OCI-LY3 (cell line): Measurements from ENCODE around the gene AP4S1.

ENCODE experiments used
- H2AFZ ChIP-seq: fragments of 200-600, 300-600 bp; shearing (Covaris generic); 2 replicates; pipeline ENCODE4 v1.6.0; 2014; ENCODE audit warnings: antibody characterized with exemption, low read depth, low read length
- H3K27ac ChIP-seq: fragments of 200-600, 300-600 bp; sonication (generic); 2 replicates; pipeline ENCODE4 v1.5.1; 2014; ENCODE audit warnings: mild to moderate bottlenecking, low read length, moderate library complexity, mixed read lengths
- H3K27me3 ChIP-seq: fragments of 200-600, 300-600 bp; sonication (generic); 2 replicates; pipeline ENCODE4 v1.6.1; 2014; ENCODE audit warnings: low read depth, low read length, mixed read lengths
- H3K36me3 ChIP-seq: fragments of 200-600, 300-600 bp; sonication (generic); replicated peaks from 2 replicates; pipeline ENCODE3; 2014; ENCODE audit warnings: low read depth, low read length, mixed read lengths
- H3K4me1 ChIP-seq: fragments of 300-600, 200-600 bp; sonication (generic); 2 replicates; pipeline ENCODE4 v1.6.1; 2014; ENCODE audit warnings: low read length, mixed read lengths
- H3K4me2 ChIP-seq: fragments of 200-600, 300-600 bp; sonication (generic); 2 replicates; pipeline ENCODE4 v1.6.1; 2014; ENCODE audit warnings: low read length, mixed read lengths
- H3K4me3 ChIP-seq: fragments of 300-600, 200-600 bp; sonication (generic); 2 replicates; pipeline ENCODE4 v1.5.1; 2014; ENCODE audit warnings: antibody characterized with exemption, mild to moderate bottlenecking, low read length, moderate library complexity
- H3K79me2 ChIP-seq: fragments of 300-600, 200-600 bp; shearing (Covaris generic); 2 replicates; pipeline ENCODE4 v1.6.1; 2014; ENCODE audit warnings: mild to moderate bottlenecking, low read length, mixed read lengths
- H3K9ac ChIP-seq: fragments of 300-600, 200-600 bp; shearing (Covaris generic); 2 replicates; pipeline ENCODE4 v1.6.0; 2014; ENCODE audit warnings: mild to moderate bottlenecking, low read length, moderate library complexity
- H3K9me3 ChIP-seq: fragments of 200-600, 300-600 bp; shearing (Covaris generic); 2 replicates; pipeline ENCODE4 v1.6.1; 2014; ENCODE audit warnings: low read length, mixed read lengths; ENCODE audit not compliant: insufficient read depth
- H4K20me1 ChIP-seq: fragments of 200-600, 300-600 bp; sonication (generic); 2 replicates; pipeline ENCODE4 v1.6.1; 2016; ENCODE audit warnings: low read length, mixed read lengths; ENCODE audit not compliant: insufficient read depth
- CTCF ChIP-seq: fragments of 200-600, 300-600 bp; sonication (generic); IDR thresholded peaks from 2 replicates; pipeline ENCODE4 v1.5.1; 2014; ENCODE audit warnings: antibody characterized with exemption, low read length, low read depth
- EZH2phosphoT487 ChIP-seq: fragments of 200-600 bp; shearing (Covaris generic); IDR thresholded peaks from 2 replicates; pipeline ENCODE4 v1.6.1; 2018; ENCODE audit warnings: antibody characterized with exemption, mixed run types, low read depth

AP4S1 gene

GRCh38 chr14:31026450-31027235, 1.2 kb downstream of the AP4S1 start:
- Histone ChIP-seq H3K27me3 (no peaks in the 10 kb centered on the region), H3K9ac (peak overlapping the region; percentile 98), H4K20me1 (peaks cover 20% of the 10 kb centered on the region), H3K79me2 (peaks cover 53% of the 10 kb centered on the region), H3K27ac (peak overlapping the region; percentile 74), H3K4me1 (peaks cover 20% of the 10 kb centered on the region), H3K36me3 (peaks cover 6% of the 10 kb centered on the region), H3K4me3 (peak overlapping the region; percentile 99), H3K4me2 (peak overlapping the region; percentile 76), H2AFZ (peak overlapping the region; percentile 85), H3K9me3 (no peaks in the 10 kb centered on the region)
- no peak for TF ChIP-seq CTCF
- no peak for TF ChIP-seq EZH2phosphoT487

- Histone ChIP-seq H3K27me3 (no peaks in the 10 kb centered on the region), H3K4me2 (no peak overlapping the region), H3K4me3 (no peak overlapping the region), H3K27ac (no peak overlapping the region), H3K4me1 (peaks cover 21% of the 10 kb centered on the region), H3K36me3 (peaks cover under 1% of the 10 kb centered on the region), H4K20me1 (peaks cover 20% of the 10 kb centered on the region), H3K9ac (no peak overlapping the region), H3K79me2 (peaks cover 42% of the 10 kb centered on the region), H3K9me3 (no peaks in the 10 kb centered on the region), H2AFZ (no peak overlapping the region)
- TF ChIP-seq CTCF (no peak), EZH2phosphoT487 (no peak)
Measured at GRCh38 chr14:31027847-31028246, 2.4 kb downstream of the AP4S1 start.

- no peaks in the 10 kb centered on the region for H3K27me3 ChIP-seq
- H3K4me1 ChIP-seq, result peaks cover 15% of the 10 kb centered on the region
- peaks cover 8% of the 10 kb centered on the region; the same call in 1 of the 2 replicates for H4K20me1 ChIP-seq
- peaks cover 27% of the 10 kb centered on the region for H3K79me2 ChIP-seq
- H3K9me3 ChIP-seq, result no peaks in the 10 kb centered on the region
- no peak overlapping the region; the same call in 1 of the 2 replicates for H2AFZ ChIP-seq
- no peak overlapping the region for H3K4me2 ChIP-seq
- TF ChIP-seq CTCF, result no peak
- no peak for TF ChIP-seq EZH2phosphoT487
- H3K36me3 ChIP-seq, result no peaks in the 10 kb centered on the region
- H3K27ac ChIP-seq, result no peak overlapping the region
- no peak overlapping the region for H3K4me3 ChIP-seq
- no peak overlapping the region for H3K9ac ChIP-seq
Measured at GRCh38 chr14:31029016-31029970, 3.8 kb downstream of the AP4S1 start.

GRCh38 chr14:31030469-31030868, 5.0 kb downstream of the AP4S1 start:
- H3K27ac ChIP-seq, result no peak overlapping the region
- TF ChIP-seq CTCF (no peak), EZH2phosphoT487 (no peak)
- H3K9ac ChIP-seq, result no peak overlapping the region
- H3K4me1 ChIP-seq, result peaks cover 8% of the 10 kb centered on the region
- no peaks in the 10 kb centered on the region for H3K9me3 ChIP-seq
- H4K20me1 ChIP-seq, result no peaks in the 10 kb centered on the region
- no peak overlapping the region for H2AFZ ChIP-seq
- H3K27me3 ChIP-seq, result no peaks in the 10 kb centered on the region
- peaks cover 15% of the 10 kb centered on the region for H3K79me2 ChIP-seq
- H3K4me3 ChIP-seq, result no peak overlapping the region
- H3K36me3 ChIP-seq, result no peaks in the 10 kb centered on the region
- no peak overlapping the region for H3K4me2 ChIP-seq
